DND-41 (cell line): ENCODE measurements around the gene TREM2.

ENCODE experiments used
- CTCF ChIP-seq: IDR thresholded peaks from 2 replicates; pipeline ENCODE4 v1.5.1; 2012; ENCODE audit warnings: borderline replicate concordance, low read length, moderate library complexity, mild to moderate bottlenecking; ENCODE audit not compliant: poor library complexity, severe bottlenecking; ENCODE audit errors: extremely low read depth
- EZH2 ChIP-seq: IDR thresholded peaks from 3 replicates; pipeline ENCODE4 v1.6.1; 2012; ENCODE audit warnings: borderline replicate concordance, low read depth, mild to moderate bottlenecking, moderate library complexity, low read length, inconsistent platforms; ENCODE audit not compliant: severe bottlenecking

- TF ChIP-seq CTCF (no peak), EZH2 (no peak)
Observed at GRCh38 chr6:41156771-41157170, 6.1 kb downstream of the TREM2 start.
